UCSD-AML1 (cell line): ENCODE results near the gene CREB5.

Experiments used
- DNase-seq: peaks from one replicate; lab custom pipeline; 2025; ENCODE audit not compliant: unreplicated experiment; lab: John Stamatoyannopoulos, UW

CREB5 gene

DNA sequence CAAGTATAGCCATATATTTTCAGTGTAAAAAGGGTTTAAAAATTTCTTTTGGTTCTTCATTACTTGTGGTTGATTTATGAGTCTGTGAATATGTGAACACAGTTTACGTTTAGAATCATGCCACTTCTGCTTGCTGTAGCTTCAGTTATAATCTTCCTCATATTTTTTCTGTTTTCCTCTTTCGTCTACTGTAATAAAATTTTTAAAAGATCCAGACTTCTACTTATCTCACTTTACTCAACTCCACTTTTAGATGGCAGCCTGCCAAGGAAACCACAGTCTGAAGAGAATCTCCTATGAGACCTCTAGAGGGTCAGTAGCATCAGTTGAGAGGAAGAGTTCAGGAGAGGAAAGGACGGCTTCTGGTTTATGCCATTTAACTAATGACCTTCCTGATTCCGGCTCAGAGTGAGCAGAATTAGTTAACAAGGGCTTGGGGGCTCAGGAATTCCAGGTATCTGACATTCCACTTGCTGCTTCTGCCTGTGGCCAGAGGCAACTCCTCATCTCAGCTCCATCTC is 21.4 kb downstream of the CREB5 start:
- DNase-seq, result no peak

GRCh38 chr7:28434510-28434909 is 22.2 kb downstream of the CREB5 start:
- no peak for DNase-seq

GRCh38 chr7:28435152-28435551 is 22.8 kb downstream of the CREB5 start:
- no peak for DNase-seq

GRCh38 chr7:28435732-28436378 is 23.5 kb downstream of the CREB5 start:
- no peak for DNase-seq

GRCh38 chr7:28440055-28440601 is 27.8 kb downstream of the CREB5 start:
- DNase-seq, result no peak

GRCh38 chr7:28442540-28443420 is 30.5 kb downstream of the CREB5 start:
- no peak for DNase-seq

DNA sequence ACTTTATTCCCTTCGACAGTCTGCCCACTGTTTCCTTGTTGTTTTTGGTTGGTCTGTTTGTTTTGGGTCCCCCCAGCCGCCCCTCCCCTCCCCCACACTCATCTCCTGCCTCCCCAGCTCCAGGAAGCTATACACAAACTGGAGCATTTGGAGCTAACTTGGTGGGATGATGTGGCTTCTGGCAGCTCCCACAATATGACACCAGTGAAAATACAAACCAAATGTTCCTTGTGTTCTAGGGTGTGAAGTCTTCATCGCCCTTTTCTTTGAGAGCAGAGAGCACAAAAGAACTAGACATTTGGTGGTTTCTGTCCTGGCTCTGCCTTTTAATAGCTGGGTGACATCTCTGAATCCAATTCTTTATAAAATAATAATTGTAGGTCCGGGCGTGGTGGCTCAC is 33.8 kb downstream of the CREB5 start:
- no peak for DNase-seq

GRCh38 chr7:28447071-28447470 is 34.8 kb downstream of the CREB5 start:
- DNase-seq, result no peak

DNA sequence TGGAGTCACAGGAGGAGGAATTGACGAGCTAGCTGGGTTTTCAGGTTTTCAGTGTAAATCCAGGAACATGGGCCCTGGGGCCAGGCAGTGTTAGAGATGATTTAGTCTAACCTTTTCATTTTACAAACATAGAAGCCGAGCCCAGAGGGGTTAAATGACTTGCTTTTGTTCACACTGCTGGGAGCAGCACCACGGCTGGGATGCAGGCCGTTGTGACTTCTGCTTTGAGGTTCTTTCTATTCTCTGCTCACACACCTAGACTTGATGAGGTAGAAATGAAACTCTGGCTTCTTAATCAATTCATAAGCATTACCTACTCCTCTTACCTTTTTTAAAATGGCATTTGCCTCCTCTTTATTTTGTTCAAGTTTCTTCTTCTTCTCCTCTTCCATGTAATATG is 36.4 kb downstream of the CREB5 start:
- no peak for DNase-seq

DNA sequence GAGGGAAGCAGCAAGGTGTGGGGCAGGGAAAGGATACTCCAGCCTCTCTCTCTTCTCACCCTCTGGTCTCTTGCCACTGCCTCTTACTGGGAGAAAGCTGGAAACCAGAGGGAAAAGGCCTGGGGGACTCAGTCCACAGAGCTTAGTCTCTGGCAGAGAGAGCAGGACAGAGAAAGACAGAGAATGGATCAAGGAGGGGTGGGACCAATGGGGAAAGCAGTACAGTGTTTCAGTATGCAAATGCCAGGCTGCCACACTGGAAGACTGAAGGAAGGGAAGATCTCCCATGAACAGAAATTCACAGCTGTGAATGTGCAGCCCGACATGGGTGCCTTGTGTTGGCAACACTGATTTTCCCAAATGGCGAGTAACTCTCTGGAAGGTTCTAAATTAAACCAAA is 40.4 kb downstream of the CREB5 start:
- DNase-seq, result no peak

- no peak for DNase-seq
Measured at GRCh38 chr7:28455486-28455885, 43.2 kb downstream of the CREB5 start.

- DNase-seq, result no peak
Measured at GRCh38 chr7:28456044-28456443, 43.7 kb downstream of the CREB5 start.

DNA sequence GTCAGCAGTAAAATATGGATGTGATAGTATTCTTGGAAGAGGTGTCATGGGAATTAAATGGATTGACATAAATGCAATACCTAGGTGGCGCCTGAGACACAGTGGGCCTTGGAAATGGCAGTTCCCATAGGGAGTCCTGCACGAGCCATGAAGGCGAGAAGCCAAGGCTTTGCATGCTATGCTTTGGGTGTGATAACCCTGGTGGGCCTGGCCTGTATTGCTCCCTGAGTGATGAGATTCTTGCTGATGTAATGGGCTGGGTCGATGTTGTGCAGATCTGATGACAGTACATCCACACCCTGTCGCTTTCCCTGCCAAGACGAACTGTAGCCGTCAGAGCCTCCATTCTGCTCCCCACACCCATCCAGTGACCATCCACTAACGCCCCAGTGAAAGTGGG is 46.4 kb downstream of the CREB5 start:
- no peak for DNase-seq

DNA sequence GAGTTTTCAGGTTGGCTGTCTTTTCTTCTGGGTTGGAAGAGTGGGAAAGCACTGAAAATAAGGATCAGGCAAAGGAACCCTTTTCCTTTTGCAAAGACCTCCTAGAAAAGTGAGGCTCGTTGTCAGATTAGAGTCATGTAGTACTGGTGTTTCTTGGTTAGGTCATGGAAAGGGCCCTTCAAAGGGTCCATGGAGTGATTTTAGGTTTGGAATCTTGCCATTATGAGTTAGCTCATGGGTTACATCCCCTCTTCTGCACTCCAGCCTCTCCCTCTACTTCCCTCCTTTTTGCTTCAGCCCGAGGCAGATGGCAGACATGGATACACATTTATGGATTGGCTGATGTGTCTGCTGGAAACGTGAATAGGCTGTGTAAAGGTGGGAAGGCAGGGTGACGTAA is 47.0 kb downstream of the CREB5 start:
- no peak for DNase-seq

DNA sequence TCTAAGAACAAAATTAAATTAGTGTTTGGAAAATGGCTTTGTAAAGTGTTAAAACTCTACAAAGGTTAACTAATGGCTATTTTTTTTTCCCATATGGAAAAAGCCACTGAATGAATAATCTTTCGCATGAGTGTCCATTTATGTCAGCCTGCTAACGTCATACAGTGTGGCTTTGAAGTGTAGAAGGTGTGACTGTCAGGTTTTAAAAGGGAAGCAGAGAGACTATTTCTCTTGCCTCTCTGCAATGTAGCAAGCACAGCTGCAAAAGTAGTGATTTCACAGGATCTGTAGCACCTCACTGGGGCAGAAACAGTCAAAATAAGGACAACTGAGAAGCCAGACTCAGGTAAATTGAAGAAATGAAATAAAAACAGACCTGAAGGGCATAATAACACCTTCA is 53.4 kb downstream of the CREB5 start:
- DNase-seq, result no peak

DNA sequence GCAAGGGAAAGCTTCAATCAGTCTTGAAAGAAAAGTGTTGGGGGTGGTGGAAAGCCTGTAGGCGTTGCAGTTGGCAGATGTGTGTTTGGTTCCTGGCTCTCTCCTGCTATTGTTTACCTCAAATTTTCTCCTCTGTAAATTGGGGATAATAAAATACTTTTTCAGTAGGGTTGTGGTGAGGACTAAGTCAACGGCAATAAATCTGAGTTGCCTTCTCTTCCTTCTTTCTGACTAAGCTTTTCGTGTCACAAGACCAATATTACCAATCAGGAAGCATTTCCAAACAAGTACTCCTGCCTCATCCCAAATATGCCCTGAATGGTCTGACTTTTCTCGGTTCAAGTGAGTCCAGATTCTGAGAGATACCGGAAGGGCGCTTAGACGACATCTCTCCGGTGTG is 54.0 kb downstream of the CREB5 start:
- no peak for DNase-seq

- DNase-seq, result no peak
Measured at GRCh38 chr7:28466885-28467284, 54.6 kb downstream of the CREB5 start.

DNA sequence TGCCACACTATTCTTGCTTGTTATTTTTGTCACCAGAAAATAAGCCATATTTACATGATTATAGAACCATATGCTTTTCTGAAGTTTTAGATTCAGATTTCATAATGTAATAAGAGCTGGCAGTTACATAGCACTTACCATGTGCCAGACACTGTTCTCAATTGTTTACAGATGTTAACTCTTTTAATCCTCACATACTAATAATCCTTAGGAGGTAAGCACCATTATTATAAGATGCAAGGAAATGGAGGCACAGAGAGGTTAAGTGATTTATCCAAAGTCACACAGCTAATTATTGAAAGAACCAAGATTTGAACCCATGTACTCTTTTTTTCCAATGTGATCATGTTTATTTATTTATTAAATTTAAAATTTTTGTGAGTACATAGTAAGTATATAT is 57.2 kb downstream of the CREB5 start:
- DNase-seq, result no peak

- DNase-seq, result no peak
Measured at GRCh38 chr7:28470344-28470743, 58.0 kb downstream of the CREB5 start.

DNA sequence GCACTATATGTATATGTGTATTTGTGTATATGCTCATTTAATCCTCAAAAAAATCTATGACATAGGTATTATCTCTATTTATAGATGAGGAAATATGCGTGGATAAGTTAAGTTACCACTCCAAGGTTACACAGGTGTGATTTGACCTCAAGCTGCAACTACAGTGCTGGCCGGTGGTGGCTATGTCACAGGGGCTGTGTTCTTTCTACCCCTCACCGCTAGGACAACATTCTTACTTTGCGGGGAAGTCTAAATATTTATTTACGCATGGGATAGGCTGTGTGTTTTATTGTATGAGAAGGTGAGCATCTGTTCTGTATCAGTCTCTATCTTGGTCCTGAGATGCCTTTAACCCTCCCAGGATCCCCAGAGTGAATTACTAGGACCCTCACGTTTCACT is 60.0 kb downstream of the CREB5 start:
- no peak for DNase-seq

- no peak for DNase-seq
Measured at GRCh38 chr7:28473571-28474281, 61.4 kb downstream of the CREB5 start.

DNA sequence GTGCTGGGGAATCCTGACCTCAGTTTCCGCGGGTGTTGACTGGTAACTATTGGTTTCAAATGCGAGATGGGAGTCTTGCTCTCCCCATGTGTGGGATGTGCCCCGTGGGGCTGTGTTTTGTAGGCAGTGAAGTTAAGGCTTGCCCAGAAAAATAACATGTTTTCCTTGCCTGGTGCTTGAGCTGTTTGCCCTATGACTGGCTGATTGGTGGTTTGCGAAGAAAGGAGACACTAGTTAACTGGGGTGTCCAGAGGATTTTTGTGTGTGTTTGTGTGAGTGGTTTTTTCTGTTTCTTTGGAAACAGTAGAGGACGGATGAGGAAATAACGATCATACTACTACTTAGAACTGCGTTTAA is 61.9 kb downstream of the CREB5 start:
- DNase-seq, result no peak
